Nephron (organoid): ENCODE data around the gene ELP4.

Experiments used
- H3K27ac Mint-ChIP-seq, 3 experiments: 2 replicates each; pipeline ENCODE4 v1.8.0; 2020; ENCODE audit warnings: mixed read lengths in 3 of 3, mild to moderate bottlenecking in 2 of 3, moderate library complexity in 1 of 3
- H3K27me3 Mint-ChIP-seq: 2 replicates; pipeline ENCODE4 v1.8.0; 2021; ENCODE audit warnings: low read depth, mild to moderate bottlenecking, moderate library complexity, mixed read lengths
- H3K36me3 Mint-ChIP-seq: 2 replicates; pipeline ENCODE4 v1.8.0; 2020; ENCODE audit warnings: low read depth, mixed read lengths
- H3K4me1 Mint-ChIP-seq: 2 replicates; pipeline ENCODE4 v1.8.0; 2020; ENCODE audit warnings: mixed read lengths
- H3K4me3 Mint-ChIP-seq, 3 experiments: 2 replicates each; pipeline ENCODE4 v1.8.0; 2020; ENCODE audit warnings: mild to moderate bottlenecking in 3 of 3, mixed read lengths in 3 of 3, moderate library complexity in 2 of 3
- H3K9me3 Mint-ChIP-seq: 2 replicates; pipeline ENCODE4 v1.8.0; 2020; ENCODE audit warnings: mixed read lengths
- TF ChIP-seq, protein P1 (sequence below), 3 experiments: fragments of 200-600 bp; sonication (generic); IDR thresholded peaks; one replicate each; pipeline ENCODE4 v1.5.0; 2021; ENCODE audit warnings: antibody characterized with exemption in 3 of 3; ENCODE audit not compliant: unreplicated experiment in 3 of 3

The ELP4 gene

GRCh38 chr11:31652528-31652927 lies 143.0 kb downstream of the ELP4 start:
- Mint-ChIP-seq H3K4me1 (no peaks in the 10 kb centered on the region), H3K36me3 (no peaks in the 10 kb centered on the region), H3K9me3 (no peaks in the 10 kb centered on the region), H3K4me3 (no peak overlapping the region), H3K27me3 (no peaks in the 10 kb centered on the region), H3K27ac (no peak overlapping the region)
- TF ChIP-seq, protein P1, sequence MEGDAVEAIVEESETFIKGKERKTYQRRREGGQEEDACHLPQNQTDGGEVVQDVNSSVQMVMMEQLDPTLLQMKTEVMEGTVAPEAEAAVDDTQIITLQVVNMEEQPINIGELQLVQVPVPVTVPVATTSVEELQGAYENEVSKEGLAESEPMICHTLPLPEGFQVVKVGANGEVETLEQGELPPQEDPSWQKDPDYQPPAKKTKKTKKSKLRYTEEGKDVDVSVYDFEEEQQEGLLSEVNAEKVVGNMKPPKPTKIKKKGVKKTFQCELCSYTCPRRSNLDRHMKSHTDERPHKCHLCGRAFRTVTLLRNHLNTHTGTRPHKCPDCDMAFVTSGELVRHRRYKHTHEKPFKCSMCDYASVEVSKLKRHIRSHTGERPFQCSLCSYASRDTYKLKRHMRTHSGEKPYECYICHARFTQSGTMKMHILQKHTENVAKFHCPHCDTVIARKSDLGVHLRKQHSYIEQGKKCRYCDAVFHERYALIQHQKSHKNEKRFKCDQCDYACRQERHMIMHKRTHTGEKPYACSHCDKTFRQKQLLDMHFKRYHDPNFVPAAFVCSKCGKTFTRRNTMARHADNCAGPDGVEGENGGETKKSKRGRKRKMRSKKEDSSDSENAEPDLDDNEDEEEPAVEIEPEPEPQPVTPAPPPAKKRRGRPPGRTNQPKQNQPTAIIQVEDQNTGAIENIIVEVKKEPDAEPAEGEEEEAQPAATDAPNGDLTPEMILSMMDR (IDR thresholded peaks at IDR 0.05; ENCODE audit: unreplicated experiment in 3 of 3): no peak

DNA sequence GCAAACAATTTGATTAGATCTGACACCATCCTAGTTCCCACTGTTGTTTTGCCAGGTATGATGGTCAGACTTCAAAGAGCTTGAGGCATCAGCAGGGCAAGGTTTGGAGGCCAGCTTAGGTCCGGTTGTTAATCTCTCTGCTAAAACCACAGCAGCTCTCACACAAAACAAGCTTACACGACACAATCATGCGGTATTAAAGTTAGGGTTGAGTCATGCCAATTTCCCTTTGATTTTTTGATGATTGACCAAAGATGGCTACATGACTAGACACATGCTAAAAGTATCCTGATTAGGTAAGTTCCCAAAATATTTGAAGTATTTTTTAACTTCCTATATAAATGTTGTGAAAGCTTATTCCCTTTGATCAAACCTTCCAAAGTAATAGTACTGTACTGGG lies 145.9 kb downstream of the ELP4 start:
- H3K4me3 Mint-ChIP-seq: no peak overlapping the region
- no peaks in the 10 kb centered on the region for H3K4me1 Mint-ChIP-seq
- H3K27ac Mint-ChIP-seq: no peak overlapping the region
- no peaks in the 10 kb centered on the region for H3K27me3 Mint-ChIP-seq
- TF ChIP-seq, protein P1 (IDR thresholded peaks at IDR 0.05; ENCODE audit: unreplicated experiment in 3 of 3): no peak
- no peaks in the 10 kb centered on the region for H3K9me3 Mint-ChIP-seq
- H3K36me3 Mint-ChIP-seq: no peaks in the 10 kb centered on the region

DNA sequence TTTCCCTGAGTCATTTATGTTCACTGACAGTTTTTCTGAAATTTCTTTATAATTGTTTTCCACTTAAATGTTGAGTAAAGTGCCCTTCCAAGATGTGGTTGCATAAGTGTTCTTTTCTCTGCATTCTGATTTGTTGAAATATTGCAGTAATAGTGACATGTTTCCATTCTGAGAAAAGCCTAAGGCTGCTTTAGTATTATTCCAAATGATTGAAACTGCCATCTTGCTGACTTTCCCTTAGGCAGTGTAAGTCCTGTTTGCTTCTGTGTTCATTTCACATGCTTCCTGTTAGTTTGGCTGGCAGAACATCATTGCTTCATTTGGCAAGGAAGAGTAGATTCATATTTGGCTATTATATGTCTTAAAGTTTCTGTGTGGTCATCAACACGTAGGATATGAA lies 146.5 kb downstream of the ELP4 start:
- Mint-ChIP-seq H3K4me1 (no peaks in the 10 kb centered on the region), H3K36me3 (no peaks in the 10 kb centered on the region), H3K27ac (no peak overlapping the region), H3K27me3 (no peaks in the 10 kb centered on the region), H3K4me3 (no peak overlapping the region), H3K9me3 (no peaks in the 10 kb centered on the region)
- TF ChIP-seq, protein P1 (IDR thresholded peaks at IDR 0.05; ENCODE audit: unreplicated experiment in 3 of 3): no peak

DNA sequence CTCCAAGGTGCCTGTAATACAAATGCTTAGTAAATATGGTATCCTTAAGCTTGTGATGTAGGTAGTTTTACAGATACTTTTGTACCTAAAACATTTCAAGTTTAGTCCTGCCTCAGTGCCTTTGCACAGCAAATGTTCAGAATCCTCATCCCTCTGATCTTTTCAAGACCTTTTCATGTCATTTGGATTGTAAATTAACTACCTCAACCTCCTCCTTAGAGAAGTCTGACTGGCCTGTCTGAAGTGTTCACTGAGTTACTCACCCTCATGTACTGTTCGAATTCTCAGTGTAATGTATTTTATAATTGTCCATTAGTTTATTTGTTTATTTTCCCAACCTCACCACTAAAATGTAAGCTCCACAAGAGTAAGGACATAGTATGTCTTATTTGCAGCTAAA lies 147.5 kb downstream of the ELP4 start:
- no peak overlapping the region for H3K4me3 Mint-ChIP-seq
- H3K36me3 Mint-ChIP-seq: no peaks in the 10 kb centered on the region
- no peaks in the 10 kb centered on the region for H3K27me3 Mint-ChIP-seq
- no peak overlapping the region for H3K27ac Mint-ChIP-seq
- H3K9me3 Mint-ChIP-seq: no peaks in the 10 kb centered on the region
- TF ChIP-seq, protein P1 (IDR thresholded peaks at IDR 0.05; ENCODE audit: unreplicated experiment in 3 of 3): no peak
- no peaks in the 10 kb centered on the region for H3K4me1 Mint-ChIP-seq

DNA sequence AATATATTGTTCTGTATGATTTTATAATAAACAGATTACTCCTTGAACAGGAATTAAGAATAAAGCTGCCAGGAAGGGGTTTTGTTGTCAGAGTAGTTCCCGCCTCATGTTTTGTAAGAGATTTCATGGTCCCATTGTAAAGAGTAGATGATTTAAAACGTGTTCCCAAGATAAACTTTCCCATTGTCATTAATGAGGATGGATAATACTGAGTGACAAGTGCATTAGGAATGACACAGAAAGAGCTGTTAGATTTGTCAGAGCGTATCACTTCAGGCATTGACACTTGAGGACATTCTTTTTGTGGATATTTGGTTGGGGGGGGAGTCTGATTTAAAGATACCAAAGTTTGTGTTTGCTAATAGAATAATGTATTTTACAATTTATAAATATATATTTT lies 154.6 kb downstream of the ELP4 start:
- TF ChIP-seq, protein P1 (IDR thresholded peaks at IDR 0.05; ENCODE audit: unreplicated experiment in 3 of 3): no peak
- Mint-ChIP-seq H3K9me3 (no peaks in the 10 kb centered on the region), H3K27me3 (no peaks in the 10 kb centered on the region), H3K27ac (no peak overlapping the region), H3K36me3 (no peaks in the 10 kb centered on the region), H3K4me1 (no peaks in the 10 kb centered on the region), H3K4me3 (no peak overlapping the region)

- no peaks in the 10 kb centered on the region for H3K4me1 Mint-ChIP-seq
- no peaks in the 10 kb centered on the region for H3K27me3 Mint-ChIP-seq
- H3K36me3 Mint-ChIP-seq: no peaks in the 10 kb centered on the region
- no peaks in the 10 kb centered on the region for H3K9me3 Mint-ChIP-seq
- TF ChIP-seq, protein P1 (IDR thresholded peaks at IDR 0.05; ENCODE audit: unreplicated experiment in 3 of 3): no peak
- no peak overlapping the region for H3K4me3 Mint-ChIP-seq
- H3K27ac Mint-ChIP-seq: no peak overlapping the region
Observed at GRCh38 chr11:31664954-31665353, 155.4 kb downstream of the ELP4 start.
